Measurements from ENCODE around the gene SAV1. TPM values are rescaled to one million over a fixed set of nuclear protein-coding genes. Genes with fewer than 3 reads are reported as not detected.

SAV1 gene
- total and polyA plus RNA-seq, 10 of the 15 experiments (the other 5 are each of a cell fraction or from before 2014, with no cell fraction given) = 10.1 to 29.1 (median 20.4) TPM

GRCh38 chr14:50667996-50668825 lies at the start of gene SAV1 (continued):
- peak; percentile 90; the same call in 2 of the 3 replicates for TF ChIP-seq POU2F2 (IDR thresholded peaks at IDR 0.05; ENCODE audit: borderline replicate concordance, low read depth, low read length)
- no peak for TF ChIP-seq SKIL (IDR thresholded peaks at IDR 0.05; ENCODE audit: low read depth, poor library complexity, severe bottlenecking)
- TF ChIP-seq SMARCA5 (IDR thresholded peaks at IDR 0.05) = peak; percentile 22; the same call in 1 of the 2 replicates
- TF ChIP-seq TCF7 (IDR thresholded peaks at IDR 0.05; ENCODE audit: borderline replicate concordance) = no peak
- 0 out of 2 replicates have a peak, but pooled peaks have one; percentile 54 for TF ChIP-seq ZNF217 (IDR thresholded peaks at IDR 0.05)
- TF ChIP-seq YY1 (IDR thresholded peaks at IDR 0.05; ENCODE audit: low read depth, low read length) = no peak; the same call in 1 of the 2 replicates
- TF ChIP-seq ZBED1 (IDR thresholded peaks at IDR 0.05; ENCODE audit: borderline replicate concordance) = peak; percentile 93
- no peak for TF ChIP-seq KAT2A (conservative IDR thresholded peaks at IDR 0.05; ENCODE audit: control insufficient read depth, low read depth, low read length)
- peak; percentile 98 for TF ChIP-seq MTA3 (IDR thresholded peaks at IDR 0.05; ENCODE audit: borderline replicate concordance, low read length)
- TF ChIP-seq IKZF1 (conservative IDR thresholded peaks at IDR 0.05) = peak; percentile 99
- TF ChIP-seq SRF (IDR thresholded peaks at IDR 0.05; ENCODE audit: low read depth in 2 of 2, low read length in 2 of 2) = no peak
- TF ChIP-seq ELK1 (IDR thresholded peaks at IDR 0.05; ENCODE audit: low read depth, low read length) = no peak
- peak; percentile 77 for TF ChIP-seq EED (IDR thresholded peaks at IDR 0.05; ENCODE audit: low read depth)
- TF ChIP-seq HDGF (IDR thresholded peaks at IDR 0.05) = 0 out of 2 replicates have a peak, but pooled peaks have one; percentile 49
- TF ChIP-seq EGR1 (IDR thresholded peaks at IDR 0.05; ENCODE audit: borderline replicate concordance in 1 of 2, low read depth in 2 of 2, low read length in 2 of 2) = no peak
- no peak for TF ChIP-seq ZSCAN29 (IDR thresholded peaks at IDR 0.05)
- TF ChIP-seq CREM (IDR thresholded peaks at IDR 0.05; ENCODE audit: low read depth) = peak; percentile 56
- no peak for TF ChIP-seq RCOR1 (conservative IDR thresholded peaks at IDR 0.05; ENCODE audit: low read depth, low read length)
- no peak for TF ChIP-seq MYC (IDR thresholded peaks at IDR 0.05; ENCODE audit: insufficient read depth, insufficient read length, insufficient replicate concordance, low read length, severe bottlenecking)
- TF ChIP-seq SUPT20H (IDR thresholded peaks at IDR 0.05; ENCODE audit: borderline replicate concordance, control insufficient read depth, low read depth, low read length) = no peak
- no peak for TF ChIP-seq FOXM1 (IDR thresholded peaks at IDR 0.05; ENCODE audit: low read depth, low read length)
- no peak for TF ChIP-seq HSF1 (IDR thresholded peaks at IDR 0.05; ENCODE audit: low read depth, low read length)
- no peak for TF ChIP-seq CBX5 (IDR thresholded peaks at IDR 0.05; ENCODE audit: low read depth)
- TF ChIP-seq CHD4 (IDR thresholded peaks at IDR 0.05) = no peak
- peak; percentile 10; the same call in 1 of the 2 replicates for TF ChIP-seq TCF12 (IDR thresholded peaks at IDR 0.05; ENCODE audit: low read depth, low read length)
- peak; percentile 54; the same call in 1 of the 2 replicates for TF ChIP-seq TARDBP (IDR thresholded peaks at IDR 0.05; ENCODE audit: borderline replicate concordance)
- peak; percentile 94 for TF ChIP-seq SMAD5 (IDR thresholded peaks at IDR 0.05; ENCODE audit: low read depth)

All from GM12878 (cell line).